ENCODE results near the gene ROBO4. TPM values are rescaled to one million over a fixed set of nuclear protein-coding genes. Genes with fewer than 3 reads are reported as not detected.

Gene ROBO4
- total and polyA plus RNA-seq, 2 of the 13 experiments (the other 11 are each of a cell fraction or from before 2014, with no cell fraction given): 0.07 to 1.1 TPM

DNA sequence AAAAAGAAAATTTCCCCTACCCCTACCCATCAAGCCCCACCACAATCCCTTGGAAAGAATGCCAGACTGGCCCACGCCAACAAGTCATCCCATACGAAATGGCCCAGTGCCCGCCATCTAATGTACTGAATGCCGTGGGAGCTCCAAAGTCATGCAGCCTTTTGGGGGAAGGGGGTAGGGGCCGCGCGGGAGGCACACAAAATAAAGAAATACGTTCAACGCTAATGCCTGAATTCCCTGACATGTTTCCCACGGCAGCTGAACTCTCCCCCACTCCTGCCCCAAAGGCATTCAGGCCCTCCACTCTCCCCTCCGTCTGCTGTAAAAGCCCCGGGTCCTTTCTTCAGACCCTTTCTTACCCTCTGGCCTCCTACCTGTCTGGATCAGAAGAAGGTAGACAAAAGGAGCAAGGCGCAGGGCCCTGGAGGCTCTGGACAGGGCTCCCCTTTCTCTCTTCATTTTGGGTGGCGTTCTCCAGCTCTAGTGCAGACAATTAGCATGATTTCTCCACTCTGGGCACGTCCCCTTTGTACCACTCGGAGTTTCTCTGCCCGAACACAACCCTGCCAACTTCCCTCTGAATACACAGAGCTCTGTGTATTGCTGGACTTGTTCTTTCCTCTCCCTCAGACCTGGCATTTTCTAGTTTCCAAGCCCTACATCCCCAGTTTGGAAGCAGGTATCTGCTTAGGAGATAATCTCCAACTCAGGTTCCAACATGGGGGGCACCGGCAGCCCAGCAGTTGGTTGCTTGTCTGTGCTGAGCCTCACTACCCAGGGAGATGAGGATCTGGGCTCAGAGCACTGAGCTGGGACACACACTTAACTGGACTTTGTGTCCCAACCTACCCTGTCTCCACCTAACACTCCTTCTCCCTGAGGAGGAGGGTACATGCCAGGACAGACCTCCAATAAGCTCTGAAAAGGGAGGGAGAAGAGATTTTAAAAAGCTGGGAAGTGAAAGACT, 38.2 kb upstream of the ROBO4 start, which contains the start of gene HEPACAM (continued):
- TF ChIP-seq, protein P1, sequence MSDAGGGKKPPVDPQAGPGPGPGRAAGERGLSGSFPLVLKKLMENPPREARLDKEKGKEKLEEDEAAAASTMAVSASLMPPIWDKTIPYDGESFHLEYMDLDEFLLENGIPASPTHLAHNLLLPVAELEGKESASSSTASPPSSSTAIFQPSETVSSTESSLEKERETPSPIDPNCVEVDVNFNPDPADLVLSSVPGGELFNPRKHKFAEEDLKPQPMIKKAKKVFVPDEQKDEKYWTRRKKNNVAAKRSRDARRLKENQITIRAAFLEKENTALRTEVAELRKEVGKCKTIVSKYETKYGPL (CRISPR knock-in tag; IDR thresholded peaks at IDR 0.05): no peak
- TF ChIP-seq PTBP1 (IDR thresholded peaks at IDR 0.05; ENCODE audit: low read depth, low read length, poor library complexity, severe bottlenecking) (no peak), MZF1 (CRISPR knock-in tag; IDR thresholded peaks at IDR 0.05; ENCODE audit: borderline replicate concordance) (no peak), NFATC3 (CRISPR knock-in tag; IDR thresholded peaks at IDR 0.05) (no peak), ZFP41 (CRISPR knock-in tag; IDR thresholded peaks at IDR 0.05; ENCODE audit: borderline replicate concordance) (no peak), ZSCAN29 (CRISPR knock-in tag; conservative IDR thresholded peaks at IDR 0.05) (no peak), ZNF136 (CRISPR knock-in tag; IDR thresholded peaks at IDR 0.05; ENCODE audit: low read depth) (no peak), TAF1 (CRISPR knock-in tag; IDR thresholded peaks at IDR 0.05) (peak; percentile 68)
- TF ChIP-seq, protein P2, sequence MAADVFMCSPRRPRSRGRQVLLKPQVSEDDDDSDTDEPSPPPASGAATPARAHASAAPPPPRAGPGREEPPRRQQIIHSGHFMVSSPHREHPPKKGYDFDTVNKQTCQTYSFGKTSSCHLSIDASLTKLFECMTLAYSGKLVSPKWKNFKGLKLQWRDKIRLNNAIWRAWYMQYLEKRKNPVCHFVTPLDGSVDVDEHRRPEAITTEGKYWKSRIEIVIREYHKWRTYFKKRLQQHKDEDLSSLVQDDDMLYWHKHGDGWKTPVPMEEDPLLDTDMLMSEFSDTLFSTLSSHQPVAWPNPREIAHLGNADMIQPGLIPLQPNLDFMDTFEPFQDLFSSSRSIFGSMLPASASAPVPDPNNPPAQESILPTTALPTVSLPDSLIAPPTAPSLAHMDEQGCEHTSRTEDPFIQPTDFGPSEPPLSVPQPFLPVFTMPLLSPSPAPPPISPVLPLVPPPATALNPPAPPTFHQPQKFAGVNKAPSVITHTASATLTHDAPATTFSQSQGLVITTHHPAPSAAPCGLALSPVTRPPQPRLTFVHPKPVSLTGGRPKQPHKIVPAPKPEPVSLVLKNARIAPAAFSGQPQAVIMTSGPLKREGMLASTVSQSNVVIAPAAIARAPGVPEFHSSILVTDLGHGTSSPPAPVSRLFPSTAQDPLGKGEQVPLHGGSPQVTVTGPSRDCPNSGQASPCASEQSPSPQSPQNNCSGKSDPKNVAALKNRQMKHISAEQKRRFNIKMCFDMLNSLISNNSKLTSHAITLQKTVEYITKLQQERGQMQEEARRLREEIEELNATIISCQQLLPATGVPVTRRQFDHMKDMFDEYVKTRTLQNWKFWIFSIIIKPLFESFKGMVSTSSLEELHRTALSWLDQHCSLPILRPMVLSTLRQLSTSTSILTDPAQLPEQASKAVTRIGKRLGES (CRISPR knock-in tag; IDR thresholded peaks at IDR 0.05; ENCODE audit: borderline replicate concordance): no peak
- TF ChIP-seq, protein P3, sequence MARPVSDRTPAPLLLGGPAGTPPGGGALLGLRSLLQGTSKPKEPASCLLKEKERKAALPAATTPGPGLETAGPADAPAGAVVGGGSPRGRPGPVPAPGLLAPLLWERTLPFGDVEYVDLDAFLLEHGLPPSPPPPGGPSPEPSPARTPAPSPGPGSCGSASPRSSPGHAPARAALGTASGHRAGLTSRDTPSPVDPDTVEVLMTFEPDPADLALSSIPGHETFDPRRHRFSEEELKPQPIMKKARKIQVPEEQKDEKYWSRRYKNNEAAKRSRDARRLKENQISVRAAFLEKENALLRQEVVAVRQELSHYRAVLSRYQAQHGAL (CRISPR knock-in tag; IDR thresholded peaks at IDR 0.05; ENCODE audit: not compliant biosample characterization): no peak
- TF ChIP-seq, protein P4, sequence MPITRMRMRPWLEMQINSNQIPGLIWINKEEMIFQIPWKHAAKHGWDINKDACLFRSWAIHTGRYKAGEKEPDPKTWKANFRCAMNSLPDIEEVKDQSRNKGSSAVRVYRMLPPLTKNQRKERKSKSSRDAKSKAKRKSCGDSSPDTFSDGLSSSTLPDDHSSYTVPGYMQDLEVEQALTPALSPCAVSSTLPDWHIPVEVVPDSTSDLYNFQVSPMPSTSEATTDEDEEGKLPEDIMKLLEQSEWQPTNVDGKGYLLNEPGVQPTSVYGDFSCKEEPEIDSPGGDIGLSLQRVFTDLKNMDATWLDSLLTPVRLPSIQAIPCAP (CRISPR knock-in tag; IDR thresholded peaks at IDR 0.05; ENCODE audit: low read depth): no peak
- TF ChIP-seq, protein P5, sequence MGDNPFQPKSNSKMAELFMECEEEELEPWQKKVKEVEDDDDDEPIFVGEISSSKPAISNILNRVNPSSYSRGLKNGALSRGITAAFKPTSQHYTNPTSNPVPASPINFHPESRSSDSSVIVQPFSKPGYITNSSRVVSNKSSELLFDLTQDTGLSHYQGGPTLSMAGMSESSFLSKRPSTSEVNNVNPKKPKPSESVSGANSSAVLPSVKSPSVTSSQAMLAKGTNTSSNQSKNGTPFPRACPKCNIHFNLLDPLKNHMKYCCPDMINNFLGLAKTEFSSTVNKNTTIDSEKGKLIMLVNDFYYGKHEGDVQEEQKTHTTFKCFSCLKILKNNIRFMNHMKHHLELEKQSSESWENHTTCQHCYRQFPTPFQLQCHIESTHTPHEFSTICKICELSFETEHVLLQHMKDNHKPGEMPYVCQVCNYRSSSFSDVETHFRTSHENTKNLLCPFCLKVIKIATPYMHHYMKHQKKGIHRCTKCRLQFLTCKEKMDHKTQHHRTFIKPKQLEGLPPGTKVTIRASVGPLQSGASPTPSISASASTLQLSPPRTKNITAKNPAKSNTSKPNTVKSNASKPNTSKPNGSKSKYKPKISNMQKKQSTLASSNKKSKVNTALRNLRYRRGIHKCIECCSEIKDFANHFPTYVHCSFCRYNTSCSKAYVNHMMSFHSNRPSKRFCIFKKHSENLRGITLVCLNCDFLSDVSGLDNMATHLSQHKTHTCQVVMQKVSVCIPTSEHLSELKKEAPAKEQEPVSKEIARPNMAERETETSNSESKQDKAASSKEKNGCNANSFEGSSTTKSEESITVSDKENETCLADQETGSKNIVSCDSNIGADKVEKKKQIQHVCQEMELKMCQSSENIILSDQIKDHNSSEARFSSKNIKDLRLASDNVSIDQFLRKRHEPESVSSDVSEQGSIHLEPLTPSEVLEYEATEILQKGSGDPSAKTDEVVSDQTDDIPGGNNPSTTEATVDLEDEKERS (CRISPR knock-in tag; IDR thresholded peaks at IDR 0.05): no peak
- TF ChIP-seq, protein P6, sequence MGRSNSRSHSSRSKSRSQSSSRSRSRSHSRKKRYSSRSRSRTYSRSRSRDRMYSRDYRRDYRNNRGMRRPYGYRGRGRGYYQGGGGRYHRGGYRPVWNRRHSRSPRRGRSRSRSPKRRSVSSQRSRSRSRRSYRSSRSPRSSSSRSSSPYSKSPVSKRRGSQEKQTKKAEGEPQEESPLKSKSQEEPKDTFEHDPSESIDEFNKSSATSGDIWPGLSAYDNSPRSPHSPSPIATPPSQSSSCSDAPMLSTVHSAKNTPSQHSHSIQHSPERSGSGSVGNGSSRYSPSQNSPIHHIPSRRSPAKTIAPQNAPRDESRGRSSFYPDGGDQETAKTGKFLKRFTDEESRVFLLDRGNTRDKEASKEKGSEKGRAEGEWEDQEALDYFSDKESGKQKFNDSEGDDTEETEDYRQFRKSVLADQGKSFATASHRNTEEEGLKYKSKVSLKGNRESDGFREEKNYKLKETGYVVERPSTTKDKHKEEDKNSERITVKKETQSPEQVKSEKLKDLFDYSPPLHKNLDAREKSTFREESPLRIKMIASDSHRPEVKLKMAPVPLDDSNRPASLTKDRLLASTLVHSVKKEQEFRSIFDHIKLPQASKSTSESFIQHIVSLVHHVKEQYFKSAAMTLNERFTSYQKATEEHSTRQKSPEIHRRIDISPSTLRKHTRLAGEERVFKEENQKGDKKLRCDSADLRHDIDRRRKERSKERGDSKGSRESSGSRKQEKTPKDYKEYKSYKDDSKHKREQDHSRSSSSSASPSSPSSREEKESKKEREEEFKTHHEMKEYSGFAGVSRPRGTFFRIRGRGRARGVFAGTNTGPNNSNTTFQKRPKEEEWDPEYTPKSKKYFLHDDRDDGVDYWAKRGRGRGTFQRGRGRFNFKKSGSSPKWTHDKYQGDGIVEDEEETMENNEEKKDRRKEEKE (IDR thresholded peaks at IDR 0.05): no peak

All from HepG2 (cell line).